A673 (cell line): Measurements from ENCODE around the gene EGFL6.
"Not testable (repeated sequence)": the region's sequence is repeated elsewhere in the genome, so short reads cannot be mapped to it uniquely, and the experiment has no call there.

Source experiments
- EZH2 ChIP-seq: fragments of 200-600 bp; sonication (generic); IDR thresholded peaks from 2 replicates; pipeline ENCODE4 v1.6.1; 2017; ENCODE audit warnings: borderline replicate concordance, low read depth, mild to moderate bottlenecking, mixed read lengths, antibody characterized with exemption, low read length; ENCODE audit not compliant: poor library complexity, severe bottlenecking
- TF ChIP-seq, protein P1 (sequence below): fragments of 300-800, 200-600 bp; sonication (generic); conservative IDR thresholded peaks from 2 replicates; pipeline ENCODE4 v1.5.1; 2017; ENCODE audit warnings: low read depth, mild to moderate bottlenecking, antibody characterized with exemption, low read length, moderate library complexity, mixed read lengths

DNA sequence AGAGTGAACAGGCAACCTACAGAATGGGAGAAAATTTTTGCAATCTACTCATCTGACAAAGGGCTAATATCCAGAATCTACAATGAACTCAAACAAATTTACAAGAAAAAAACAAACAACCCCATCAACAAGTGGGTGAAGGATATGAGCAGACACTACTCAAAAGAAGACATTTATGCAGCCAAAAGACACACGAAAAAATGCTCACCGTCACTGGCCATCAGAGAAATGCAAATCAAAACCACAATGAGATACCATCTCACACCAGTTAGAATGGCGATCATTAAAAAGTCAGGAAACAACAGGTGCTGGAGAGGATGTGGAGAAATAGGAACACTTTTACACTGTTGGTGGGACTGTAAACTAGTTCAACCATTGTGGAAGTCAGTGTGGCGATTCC is 72.3 kb downstream of the EGFL6 start:
- TF ChIP-seq, protein P1, sequence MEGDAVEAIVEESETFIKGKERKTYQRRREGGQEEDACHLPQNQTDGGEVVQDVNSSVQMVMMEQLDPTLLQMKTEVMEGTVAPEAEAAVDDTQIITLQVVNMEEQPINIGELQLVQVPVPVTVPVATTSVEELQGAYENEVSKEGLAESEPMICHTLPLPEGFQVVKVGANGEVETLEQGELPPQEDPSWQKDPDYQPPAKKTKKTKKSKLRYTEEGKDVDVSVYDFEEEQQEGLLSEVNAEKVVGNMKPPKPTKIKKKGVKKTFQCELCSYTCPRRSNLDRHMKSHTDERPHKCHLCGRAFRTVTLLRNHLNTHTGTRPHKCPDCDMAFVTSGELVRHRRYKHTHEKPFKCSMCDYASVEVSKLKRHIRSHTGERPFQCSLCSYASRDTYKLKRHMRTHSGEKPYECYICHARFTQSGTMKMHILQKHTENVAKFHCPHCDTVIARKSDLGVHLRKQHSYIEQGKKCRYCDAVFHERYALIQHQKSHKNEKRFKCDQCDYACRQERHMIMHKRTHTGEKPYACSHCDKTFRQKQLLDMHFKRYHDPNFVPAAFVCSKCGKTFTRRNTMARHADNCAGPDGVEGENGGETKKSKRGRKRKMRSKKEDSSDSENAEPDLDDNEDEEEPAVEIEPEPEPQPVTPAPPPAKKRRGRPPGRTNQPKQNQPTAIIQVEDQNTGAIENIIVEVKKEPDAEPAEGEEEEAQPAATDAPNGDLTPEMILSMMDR, result not testable (repeated sequence)
- not testable (repeated sequence) for TF ChIP-seq EZH2
